GM06990 (cell line): ENCODE measurements around the gene SPINT2.

Experiments used
- DNase-seq: peaks from one replicate; pipeline ENCODE4 v3.0.0-alpha.2; 2011; ENCODE audit not compliant: insufficient read length; ENCODE audit errors: extremely low read depth
- H3K27me3 ChIP-seq: replicated peaks from 2 replicates; pipeline ENCODE4 v1.6.0; 2011; ENCODE audit warnings: low read length; ENCODE audit not compliant: control insufficient read depth, insufficient read depth
- H3K36me3 ChIP-seq: 2 replicates; pipeline ENCODE4 v1.5.1; 2011; ENCODE audit warnings: low read length; ENCODE audit not compliant: control insufficient read depth, insufficient read depth
- H3K4me3 ChIP-seq: replicated peaks from 2 replicates; pipeline ENCODE4 v1.5.1; 2011; ENCODE audit warnings: low read depth, mild to moderate bottlenecking, control low read depth, low read length
- CTCF ChIP-seq: IDR thresholded peaks from 2 replicates; pipeline ENCODE4 v1.5.1; 2011; ENCODE audit warnings: low read length, control low read depth, mild to moderate bottlenecking, inconsistent platforms; ENCODE audit not compliant: insufficient read depth, poor library complexity, severe bottlenecking

The SPINT2 gene

DNA sequence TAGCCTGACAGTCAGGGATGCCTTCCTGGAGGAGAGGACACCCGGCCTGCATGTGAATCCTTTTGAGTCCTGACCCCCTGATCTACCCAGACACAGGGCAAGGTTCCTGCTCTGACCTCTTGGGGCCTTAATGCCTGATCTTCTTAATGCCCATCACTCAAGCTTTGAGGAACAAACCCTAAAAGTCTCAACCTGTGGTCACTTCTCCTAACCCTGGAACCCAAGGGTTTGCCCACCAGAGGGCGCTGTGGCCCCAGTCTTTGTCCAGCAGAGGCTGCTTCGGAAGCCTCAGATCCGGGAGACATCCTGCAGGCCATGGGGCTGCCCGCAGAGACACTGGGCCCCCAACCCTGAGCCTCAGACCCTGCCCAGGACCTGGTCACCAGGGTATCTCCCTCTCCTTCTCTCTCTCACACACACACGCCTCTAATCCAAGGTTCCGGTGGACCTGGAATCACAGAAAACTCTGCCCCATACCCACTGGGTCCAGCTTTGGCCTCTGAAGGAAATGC lies 30.6 kb upstream of the SPINT2 start:
- H3K4me3 ChIP-seq: no peak overlapping the region
- H3K27me3 ChIP-seq: no peaks in the 10 kb centered on the region; the same call in none of the 2 replicates
- H3K36me3 ChIP-seq: no peaks in the 10 kb centered on the region
- peak; percentile 89 for TF ChIP-seq CTCF
- DNase-seq: no peak

DNA sequence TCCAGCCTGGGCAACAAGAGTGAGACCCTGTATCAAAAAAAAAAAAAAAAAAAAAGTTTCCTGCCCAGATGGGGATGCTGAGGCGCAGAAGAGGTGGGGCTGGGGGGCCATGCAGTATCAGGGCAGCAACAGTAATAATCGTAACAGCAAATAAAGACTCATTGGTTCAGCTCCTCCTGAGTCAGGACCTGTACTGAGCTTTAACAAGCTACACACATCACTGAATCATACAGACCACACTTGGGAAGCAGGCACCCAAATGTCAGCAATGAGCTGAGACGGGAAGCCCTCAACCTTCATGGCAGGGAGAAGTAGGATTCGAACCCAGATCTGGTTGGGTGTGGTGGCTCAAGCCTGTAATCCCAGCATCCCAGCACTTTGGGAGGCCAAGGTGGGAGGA lies 29.8 kb upstream of the SPINT2 start:
- TF ChIP-seq CTCF: no peak
- DNase-seq: no peak

DNA sequence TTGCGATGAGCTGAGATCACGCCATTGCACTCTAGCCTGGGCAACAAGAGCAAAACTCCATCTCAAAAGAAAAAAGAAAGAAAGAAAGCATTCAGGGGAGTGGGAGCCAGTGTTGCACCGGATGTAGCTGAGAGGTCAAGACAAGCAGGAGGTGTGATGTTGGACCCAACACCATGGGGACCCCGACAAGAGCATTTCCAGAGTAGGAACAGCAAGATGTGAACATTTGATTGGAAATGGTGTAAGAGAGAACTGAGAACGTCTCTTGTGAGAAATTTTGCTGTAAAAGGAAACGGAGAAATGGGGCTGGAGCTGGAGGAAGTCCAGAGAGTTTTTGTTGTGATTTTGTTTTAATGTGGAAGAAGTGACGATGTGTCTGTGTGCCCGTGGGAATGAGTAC lies 24.6 kb upstream of the SPINT2 start:
- H3K36me3 ChIP-seq: no peaks in the 10 kb centered on the region
- no peak for TF ChIP-seq CTCF
- no peaks in the 10 kb centered on the region for H3K27me3 ChIP-seq
- H3K4me3 ChIP-seq: no peak overlapping the region
- no peak for DNase-seq

More for the DNA sequence above, 29.8 kb upstream of the SPINT2 start:
- H3K27me3 ChIP-seq: no peaks in the 10 kb centered on the region; the same call in 1 of the 2 replicates
- H3K4me3 ChIP-seq: no peak overlapping the region
- H3K36me3 ChIP-seq: no peaks in the 10 kb centered on the region

DNA sequence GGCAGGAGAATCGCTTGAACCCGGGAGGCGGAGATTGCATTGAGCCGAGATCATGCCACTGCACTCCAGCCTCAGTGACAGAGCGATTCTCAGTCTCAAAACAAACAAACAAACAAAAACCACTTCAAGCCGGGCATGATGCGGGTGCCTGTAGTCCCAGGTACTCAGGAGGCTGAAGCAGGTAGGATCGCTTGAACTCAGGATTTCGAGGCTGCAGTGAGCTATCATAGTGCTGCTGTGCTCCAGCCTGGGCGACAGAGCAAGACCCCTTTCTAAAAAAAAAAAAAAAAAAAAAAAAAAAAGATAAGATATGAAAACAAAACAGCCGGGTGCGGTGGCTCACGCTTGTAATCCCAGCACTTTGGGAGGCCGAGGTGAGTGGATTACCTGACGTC lies 21.1 kb upstream of the SPINT2 start:
- no peak for DNase-seq
- no peak for TF ChIP-seq CTCF
- Histone ChIP-seq H3K36me3 (no peaks in the 10 kb centered on the region), H3K4me3 (no peak overlapping the region; the same call in 1 of the 2 replicates), H3K27me3 (no peaks in the 10 kb centered on the region)

- no peaks in the 10 kb centered on the region for H3K27me3 ChIP-seq
- no peak for DNase-seq
- no peak for TF ChIP-seq CTCF
- H3K4me3 ChIP-seq: no peak overlapping the region
- no peaks in the 10 kb centered on the region for H3K36me3 ChIP-seq
These were observed 18.4 kb upstream of the SPINT2 start for GRCh38 chr19:38245826-38246498.
